ENCODE measurements around the gene DUSP5.
A peak's percentile ranks its signal among the peaks of the same experiment; 100 is the strongest.
"Not testable (repeated sequence)": the region's sequence is repeated elsewhere in the genome, so short reads cannot be mapped to it uniquely, and the experiment has no call there.

Gene DUSP5

GRCh38 chr10:110458266-110458920 is 39.3 kb upstream of the DUSP5 start:
- H3K4me3 ChIP-seq (ENCODE audit: low read length) = no peak overlapping the region
- DNase-seq (ENCODE audit: low read depth) = no peak
- TF ChIP-seq CTCF (IDR thresholded peaks at IDR 0.05; ENCODE audit: insufficient read depth, low read depth, low read length, missing control alignments) = no peak

- no peak overlapping the region for H3K4me3 ChIP-seq (ENCODE audit: low read length)
- no peak for TF ChIP-seq CTCF (IDR thresholded peaks at IDR 0.05; ENCODE audit: insufficient read depth, low read depth, low read length, missing control alignments)
- no peak for DNase-seq (ENCODE audit: low read depth)
These were observed 38.1 kb upstream of the DUSP5 start for GRCh38 chr10:110459600-110459999.

- peak; percentile 5 for DNase-seq (ENCODE audit: low read depth)
- no peak overlapping the region for H3K4me3 ChIP-seq (ENCODE audit: low read length)
- no peak for TF ChIP-seq CTCF (IDR thresholded peaks at IDR 0.05; ENCODE audit: insufficient read depth, low read depth, low read length, missing control alignments)
These were observed 37.4 kb upstream of the DUSP5 start for GRCh38 chr10:110460111-110460809.

GRCh38 chr10:110461088-110461487 is 36.6 kb upstream of the DUSP5 start:
- no peak for TF ChIP-seq CTCF (IDR thresholded peaks at IDR 0.05; ENCODE audit: insufficient read depth, low read depth, low read length, missing control alignments)

GRCh38 chr10:110461530-110461929 is 36.2 kb upstream of the DUSP5 start:
- no peak for DNase-seq (ENCODE audit: low read depth)
- no peak overlapping the region for H3K4me3 ChIP-seq (ENCODE audit: low read length)
- no peak for TF ChIP-seq CTCF (IDR thresholded peaks at IDR 0.05; ENCODE audit: insufficient read depth, low read depth, low read length, missing control alignments)

More at GRCh38 chr10:110461088-110461487, 36.6 kb upstream of the DUSP5 start:
- no peak overlapping the region for H3K4me3 ChIP-seq (ENCODE audit: low read length)
- no peak for DNase-seq (ENCODE audit: low read depth)

GRCh38 chr10:110462166-110463095 is 35.3 kb upstream of the DUSP5 start:
- no peak for DNase-seq (ENCODE audit: low read depth)
- TF ChIP-seq CTCF (IDR thresholded peaks at IDR 0.05; ENCODE audit: insufficient read depth, low read depth, low read length, missing control alignments) = no peak
- H3K4me3 ChIP-seq (ENCODE audit: low read length) = no peak overlapping the region

- not testable (repeated sequence) for DNase-seq (ENCODE audit: low read depth); H3K4me3 ChIP-seq (ENCODE audit: low read length)
These were observed 29.4 kb upstream of the DUSP5 start for GRCh38 chr10:110468258-110468657.

- DNase-seq (ENCODE audit: low read depth); H3K4me3 ChIP-seq (ENCODE audit: low read length): not testable (repeated sequence)
These were observed 27.2 kb upstream of the DUSP5 start for GRCh38 chr10:110470541-110470940.
